GM12878 (cell line): ENCODE data around the gene NTSR1. TPM values are rescaled to one million over a fixed set of nuclear protein-coding genes. Genes with fewer than 3 reads are reported as not detected.

Source experiments
- ATAC-seq: fragments of 200-7000 bp; cut with Tn5 transposase; 3 replicates; pipeline ENCODE4 v1.9.1; 2020; ENCODE audit warnings: mild to moderate bottlenecking, moderate library complexity
- BruUV-seq: library from RNA; stranded (reverse); fragments of 400-500 nt; replicated peaks from 2 replicates; lab custom pipeline; 2021; lab: Mats Ljungman, UMichigan
- CTCF ChIA-PET: fragments of 300-600 bp; sonication (Branson Sonifier 250); formaldehyde crosslinking; extraction: SDS; loops from one replicate; lab custom pipeline; 2021; ENCODE audit warnings: inconsistent platforms; lab: Yijun Ruan, JAX
- POLR2A ChIA-PET: fragments of 350-600 bp; formaldehyde crosslinking; extraction: SDS; loops from one replicate; lab custom pipeline; 2021; ENCODE audit warnings: inconsistent platforms; lab: Charles Lee
- RAD21 ChIA-PET: fragments of 300-600 bp; sonication (Branson Sonifier 250); formaldehyde crosslinking; loops from one replicate; lab custom pipeline; 2023; ENCODE audit warnings: antibody characterized with exemption; ENCODE audit not compliant: unreplicated experiment; lab: Charles Lee
- SMC1A ChIA-PET: fragments of 300-600 bp; sonication (Branson Sonifier 250); formaldehyde crosslinking; loops from one replicate; lab custom pipeline; 2023; ENCODE audit not compliant: unreplicated experiment, uncharacterized antibody; lab: Charles Lee
- DNase-seq: peaks from one replicate; pipeline ENCODE4 v3.0.0-alpha.2; 2011; ENCODE audit warnings: low read depth, low spot score
- FAIRE-seq: peaks from 3 replicates; lab custom pipeline; 2011; peaks lifted over from hg19 to GRCh38; lab: Jason Lieb, UNC
- H2AFZ ChIP-seq: 2 replicates; pipeline ENCODE4 v1.6.0; 2011; ENCODE audit warnings: low read depth, low read length, control low read depth; ENCODE audit not compliant: control insufficient read depth
- H3K27ac ChIP-seq: 2 replicates; pipeline ENCODE4 v1.5.1; 2011; ENCODE audit warnings: control low read depth; ENCODE audit not compliant: control insufficient read depth, insufficient read depth
- H3K27me3 ChIP-seq, 2 experiments: replicated peaks in 1 of 2; 2 replicates each; pipeline versions ENCODE4 v1.6.0 to v1.6.1; 2011; ENCODE audit warnings: low read length in 1 of 2; ENCODE audit not compliant: control insufficient read depth in 2 of 2, insufficient read depth in 2 of 2
- H3K36me3 ChIP-seq, 2 experiments: 2 replicates each; pipeline ENCODE4 v1.5.1; 2011; ENCODE audit warnings: low read length in 1 of 2; ENCODE audit not compliant: control insufficient read depth in 2 of 2, insufficient read depth in 2 of 2
- H3K4me1 ChIP-seq: 2 replicates; pipeline ENCODE4 v1.6.1; 2011; ENCODE audit warnings: mild to moderate bottlenecking, low read length, moderate library complexity, mixed read lengths; ENCODE audit not compliant: control insufficient read depth, insufficient read depth
- H3K4me2 ChIP-seq: 2 replicates; pipeline ENCODE4 v1.6.0; 2011; ENCODE audit warnings: control low read depth; ENCODE audit not compliant: control insufficient read depth, insufficient read depth
- H3K4me3 ChIP-seq: fragments of 200-600 bp; sonication (generic); 2 replicates; pipeline ENCODE4 v1.5.1; 2016
- H3K79me2 ChIP-seq: 2 replicates; pipeline ENCODE4 v1.6.0; 2011; ENCODE audit warnings: low read length; ENCODE audit not compliant: control insufficient read depth, insufficient read depth
- H3K9ac ChIP-seq: 2 replicates; pipeline ENCODE4 v1.8.0; 2011; ENCODE audit warnings: low read length, control low read depth, mixed read lengths; ENCODE audit not compliant: control insufficient read depth, insufficient read depth
- H3K9me3 ChIP-seq: replicated peaks from 3 replicates; pipeline ENCODE4 v1.5.1; 2011; ENCODE audit warnings: mild to moderate bottlenecking, low read length; ENCODE audit not compliant: control insufficient read depth, insufficient read depth
- H4K20me1 ChIP-seq: 2 replicates; pipeline ENCODE4 v1.6.0; 2011; ENCODE audit not compliant: control insufficient read depth, insufficient read depth
- BACH1 ChIP-seq: fragments of 450-650 bp; IDR thresholded peaks from 2 replicates; pipeline ENCODE4 v1.6.1; 2017; ENCODE audit warnings: mild to moderate bottlenecking, borderline replicate concordance
- CHD2 ChIP-seq: IDR thresholded peaks from 2 replicates; pipeline ENCODE4 v1.6.1; 2011; ENCODE audit warnings: low read depth, low read length, improper control_type of control experiment, borderline replicate concordance
- CHD4 ChIP-seq: fragments of 200-600 bp; sonication (generic); IDR thresholded peaks from 2 replicates; pipeline ENCODE4 v1.6.1; 2016; ENCODE audit warnings: mild to moderate bottlenecking
- DPF2 ChIP-seq: fragments of 450-650 bp; IDR thresholded peaks from 2 replicates; pipeline ENCODE4 v1.6.1; 2017; ENCODE audit warnings: mild to moderate bottlenecking
- KDM1A ChIP-seq: fragments of 200-600 bp; sonication (generic); IDR thresholded peaks from 2 replicates; pipeline ENCODE4 v1.6.1; 2016; ENCODE audit warnings: borderline replicate concordance
- MXI1 ChIP-seq: fragments of 150-350 bp; IDR thresholded peaks from 2 replicates; pipeline ENCODE4 v1.6.1; 2011; ENCODE audit warnings: low read depth, mild to moderate bottlenecking, inconsistent platforms, low read length, improper control_type of control experiment
- RAD51 ChIP-seq: fragments of 450-650 bp; IDR thresholded peaks from 2 replicates; pipeline ENCODE4 v1.6.1; 2016; ENCODE audit warnings: moderate library complexity, mild to moderate bottlenecking, inconsistent platforms
- RELA ChIP-seq: fragments of 450-650 bp; IDR thresholded peaks from 2 replicates; pipeline ENCODE4 v1.8.0; 2014; ENCODE audit warnings: borderline replicate concordance; ENCODE audit not compliant: partially characterized antibody
- STAT1 ChIP-seq: fragments of 450-650 bp; conservative IDR thresholded peaks from 2 replicates; pipeline ENCODE4 v1.6.1; 2014; ENCODE audit warnings: antibody characterized with exemption, mild to moderate bottlenecking
- TCF3 ChIP-seq: IDR thresholded peaks from 2 replicates; pipeline ENCODE4 v1.6.1; 2012; ENCODE audit warnings: low read depth, mild to moderate bottlenecking, low read length, borderline replicate concordance; ENCODE audit not compliant: insufficient read depth
- ZNF274 ChIP-seq: IDR thresholded peaks from one replicate; pipeline ENCODE4 v1.8.0; 2011; ENCODE audit not compliant: insufficient read length, insufficient read depth
- WGBS: methylation state at CpG from one replicate; pipeline ENCODE4 v1.1.6; 2016; ENCODE audit warnings: low lambda C conversion rate; ENCODE audit not compliant: insufficient replicate concordance, insufficient coverage; ENCODE audit errors: missing lambda C conversion rate; 5-methylcytosine and 5-hydroxymethylcytosine counted together
- in situ Hi-C: fragments of 300-500 bp; cut with MboI; formaldehyde crosslinking; loops from 9 replicates; pipeline ENCODE4 v1.14.3; 2018; ENCODE audit warnings: mixed read lengths
- intact Hi-C: fragments of 100-400 bp; cut with micrococcal nuclease; formaldehyde crosslinking; loops from one replicate; pipeline ENCODE4 v1.14.2; 2022; ENCODE audit not compliant: unreplicated experiment
- polyA plus RNA-seq, 11 experiments: library from polyadenylated mRNA; depleted of rRNA in 4 of 11; unstranded in 6 of 11; stranded (reverse) in 5 of 11; fragments of >200 nt; fragmentation: Nextera tagmentation in 4 of 11; fragmentation: Illumina TruSeq in 1 of 11; extraction: Ambion mirVana in 4 of 11; extraction: Trizol in 1 of 11; gene quantifications; 1 replicate in 1 of 11; 2 replicates in 10 of 11; pipeline versions ENCODE4 v1.2.1 to v1.2.3, GENCODE V29; 2011 to 2016; ENCODE audit warnings: inconsistent platforms in 2 of 11, missing spikeins in 2 of 11, low read depth in 1 of 11
- total RNA-seq, 4 experiments: library from RNA; depleted of rRNA in 3 of 4; stranded (reverse); fragments of >200 nt in 3 of 4; fragmentation: Illumina TruSeq in 1 of 4; extraction: Trizol in 1 of 4; gene quantifications; 2 replicates each; pipeline versions ENCODE4 v1.2.1 to v1.2.3, GENCODE V29; 2013 to 2021
- TF ChIP-seq, protein P1 (sequence below): fragments of 450-650 bp; IDR thresholded peaks from 2 replicates; pipeline ENCODE4 v1.6.1; 2017; ENCODE audit warnings: mild to moderate bottlenecking, moderate library complexity
- TF ChIP-seq, protein P2 (sequence below): IDR thresholded peaks from 2 replicates; pipeline ENCODE4 v1.6.1; 2012; ENCODE audit warnings: mild to moderate bottlenecking, low read depth, low read length
- TF ChIP-seq, protein P3 (sequence below): fragments of 450-650 bp; IDR thresholded peaks from 2 replicates; pipeline ENCODE4 v1.6.1; 2018; ENCODE audit warnings: mild to moderate bottlenecking, low read depth, moderate library complexity; ENCODE audit not compliant: partially characterized antibody

NTSR1 gene
- total and polyA plus RNA-seq, 10 of the 15 experiments (the other 5 are each of a cell fraction or from before 2014, with no cell fraction given) = not detected

- Histone ChIP-seq H3K4me1 (no peaks in the 10 kb centered on the region), H2AFZ (no peak overlapping the region), H3K27me3 (no peaks in the 10 kb centered on the region; a peak in 2 of 4 replicates), H3K27ac (no peak overlapping the region), H3K79me2 (no peaks in the 10 kb centered on the region), H3K9me3 (no peaks in the 10 kb centered on the region), H3K4me3 (no peak overlapping the region)
- RAD21 ChIA-PET = no interaction called here
- intact Hi-C loops = no loop called here
- SMC1A ChIA-PET = no interaction called here
- no peak for ATAC-seq
- POLR2A ChIA-PET = interaction anchor here (0.6 kb wide), 1 partner anchor 23 kb away, joined by 5 read pairs; no protein-coding TSS in a partner anchor
- 49% methylated on average over 14 of the region's 14 CpGs for WGBS
- TF ChIP-seq, protein P1, sequence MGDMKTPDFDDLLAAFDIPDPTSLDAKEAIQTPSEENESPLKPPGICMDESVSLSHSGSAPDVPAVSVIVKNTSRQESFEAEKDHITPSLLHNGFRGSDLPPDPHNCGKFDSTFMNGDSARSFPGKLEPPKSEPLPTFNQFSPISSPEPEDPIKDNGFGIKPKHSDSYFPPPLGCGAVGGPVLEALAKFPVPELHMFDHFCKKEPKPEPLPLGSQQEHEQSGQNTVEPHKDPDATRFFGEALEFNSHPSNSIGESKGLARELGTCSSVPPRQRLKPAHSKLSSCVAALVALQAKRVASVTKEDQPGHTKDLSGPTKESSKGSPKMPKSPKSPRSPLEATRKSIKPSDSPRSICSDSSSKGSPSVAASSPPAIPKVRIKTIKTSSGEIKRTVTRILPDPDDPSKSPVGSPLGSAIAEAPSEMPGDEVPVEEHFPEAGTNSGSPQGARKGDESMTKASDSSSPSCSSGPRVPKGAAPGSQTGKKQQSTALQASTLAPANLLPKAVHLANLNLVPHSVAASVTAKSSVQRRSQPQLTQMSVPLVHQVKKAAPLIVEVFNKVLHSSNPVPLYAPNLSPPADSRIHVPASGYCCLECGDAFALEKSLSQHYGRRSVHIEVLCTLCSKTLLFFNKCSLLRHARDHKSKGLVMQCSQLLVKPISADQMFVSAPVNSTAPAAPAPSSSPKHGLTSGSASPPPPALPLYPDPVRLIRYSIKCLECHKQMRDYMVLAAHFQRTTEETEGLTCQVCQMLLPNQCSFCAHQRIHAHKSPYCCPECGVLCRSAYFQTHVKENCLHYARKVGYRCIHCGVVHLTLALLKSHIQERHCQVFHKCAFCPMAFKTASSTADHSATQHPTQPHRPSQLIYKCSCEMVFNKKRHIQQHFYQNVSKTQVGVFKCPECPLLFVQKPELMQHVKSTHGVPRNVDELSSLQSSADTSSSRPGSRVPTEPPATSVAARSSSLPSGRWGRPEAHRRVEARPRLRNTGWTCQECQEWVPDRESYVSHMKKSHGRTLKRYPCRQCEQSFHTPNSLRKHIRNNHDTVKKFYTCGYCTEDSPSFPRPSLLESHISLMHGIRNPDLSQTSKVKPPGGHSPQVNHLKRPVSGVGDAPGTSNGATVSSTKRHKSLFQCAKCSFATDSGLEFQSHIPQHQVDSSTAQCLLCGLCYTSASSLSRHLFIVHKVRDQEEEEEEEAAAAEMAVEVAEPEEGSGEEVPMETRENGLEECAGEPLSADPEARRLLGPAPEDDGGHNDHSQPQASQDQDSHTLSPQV = no peak
- TF ChIP-seq KDM1A (no peak), CHD2 (no peak), CHD4 (no peak), DPF2 (no peak), STAT1 (no peak), MXI1 (no peak), RAD51 (no peak), TCF3 (no peak), ZNF274 (no peak), BACH1 (no peak), RELA (no peak)
- TF ChIP-seq, protein P2, sequence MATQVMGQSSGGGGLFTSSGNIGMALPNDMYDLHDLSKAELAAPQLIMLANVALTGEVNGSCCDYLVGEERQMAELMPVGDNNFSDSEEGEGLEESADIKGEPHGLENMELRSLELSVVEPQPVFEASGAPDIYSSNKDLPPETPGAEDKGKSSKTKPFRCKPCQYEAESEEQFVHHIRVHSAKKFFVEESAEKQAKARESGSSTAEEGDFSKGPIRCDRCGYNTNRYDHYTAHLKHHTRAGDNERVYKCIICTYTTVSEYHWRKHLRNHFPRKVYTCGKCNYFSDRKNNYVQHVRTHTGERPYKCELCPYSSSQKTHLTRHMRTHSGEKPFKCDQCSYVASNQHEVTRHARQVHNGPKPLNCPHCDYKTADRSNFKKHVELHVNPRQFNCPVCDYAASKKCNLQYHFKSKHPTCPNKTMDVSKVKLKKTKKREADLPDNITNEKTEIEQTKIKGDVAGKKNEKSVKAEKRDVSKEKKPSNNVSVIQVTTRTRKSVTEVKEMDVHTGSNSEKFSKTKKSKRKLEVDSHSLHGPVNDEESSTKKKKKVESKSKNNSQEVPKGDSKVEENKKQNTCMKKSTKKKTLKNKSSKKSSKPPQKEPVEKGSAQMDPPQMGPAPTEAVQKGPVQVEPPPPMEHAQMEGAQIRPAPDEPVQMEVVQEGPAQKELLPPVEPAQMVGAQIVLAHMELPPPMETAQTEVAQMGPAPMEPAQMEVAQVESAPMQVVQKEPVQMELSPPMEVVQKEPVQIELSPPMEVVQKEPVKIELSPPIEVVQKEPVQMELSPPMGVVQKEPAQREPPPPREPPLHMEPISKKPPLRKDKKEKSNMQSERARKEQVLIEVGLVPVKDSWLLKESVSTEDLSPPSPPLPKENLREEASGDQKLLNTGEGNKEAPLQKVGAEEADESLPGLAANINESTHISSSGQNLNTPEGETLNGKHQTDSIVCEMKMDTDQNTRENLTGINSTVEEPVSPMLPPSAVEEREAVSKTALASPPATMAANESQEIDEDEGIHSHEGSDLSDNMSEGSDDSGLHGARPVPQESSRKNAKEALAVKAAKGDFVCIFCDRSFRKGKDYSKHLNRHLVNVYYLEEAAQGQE = no peak
- TF ChIP-seq, protein P3, sequence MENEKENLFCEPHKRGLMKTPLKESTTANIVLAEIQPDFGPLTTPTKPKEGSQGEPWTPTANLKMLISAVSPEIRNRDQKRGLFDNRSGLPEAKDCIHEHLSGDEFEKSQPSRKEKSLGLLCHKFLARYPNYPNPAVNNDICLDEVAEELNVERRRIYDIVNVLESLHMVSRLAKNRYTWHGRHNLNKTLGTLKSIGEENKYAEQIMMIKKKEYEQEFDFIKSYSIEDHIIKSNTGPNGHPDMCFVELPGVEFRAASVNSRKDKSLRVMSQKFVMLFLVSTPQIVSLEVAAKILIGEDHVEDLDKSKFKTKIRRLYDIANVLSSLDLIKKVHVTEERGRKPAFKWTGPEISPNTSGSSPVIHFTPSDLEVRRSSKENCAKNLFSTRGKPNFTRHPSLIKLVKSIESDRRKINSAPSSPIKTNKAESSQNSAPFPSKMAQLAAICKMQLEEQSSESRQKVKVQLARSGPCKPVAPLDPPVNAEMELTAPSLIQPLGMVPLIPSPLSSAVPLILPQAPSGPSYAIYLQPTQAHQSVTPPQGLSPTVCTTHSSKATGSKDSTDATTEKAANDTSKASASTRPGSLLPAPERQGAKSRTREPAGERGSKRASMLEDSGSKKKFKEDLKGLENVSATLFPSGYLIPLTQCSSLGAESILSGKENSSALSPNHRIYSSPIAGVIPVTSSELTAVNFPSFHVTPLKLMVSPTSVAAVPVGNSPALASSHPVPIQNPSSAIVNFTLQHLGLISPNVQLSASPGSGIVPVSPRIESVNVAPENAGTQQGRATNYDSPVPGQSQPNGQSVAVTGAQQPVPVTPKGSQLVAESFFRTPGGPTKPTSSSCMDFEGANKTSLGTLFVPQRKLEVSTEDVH = no peak
- TF ChIP-seq, all 136 proteins: peak for 0
- BruUV-seq = no TSS peak
- FAIRE-seq (no peak), DNase-seq (no peak)
- CTCF ChIA-PET = no interaction called here
- in situ Hi-C loops = no loop called here
- Histone ChIP-seq H3K36me3 (no peaks in the 10 kb centered on the region), H4K20me1 (no peaks in the 10 kb centered on the region), H3K9ac (no peak overlapping the region), H3K4me2 (no peak overlapping the region)
Observed at GRCh38 chr20:62770916-62771315, 62.3 kb downstream of the NTSR1 start.
